OCI-LY7 (cell line): Measurements from ENCODE around the gene CD46. TPM values are rescaled to one million over a fixed set of nuclear protein-coding genes. Genes with fewer than 3 reads are reported as not detected.

ENCODE experiments used
- BruUV-seq: library from RNA; stranded (reverse); fragments of 400-500 nt; replicated peaks from 2 replicates; lab custom pipeline; 2021; lab: Mats Ljungman, UMichigan
- CTCF ChIA-PET: fragments of 300-600 bp; sonication (Branson Sonifier 250); formaldehyde crosslinking; loops from one replicate; lab custom pipeline; 2022; ENCODE audit warnings: antibody characterized with exemption; ENCODE audit not compliant: unreplicated experiment; lab: Charles Lee
- POLR2A ChIA-PET: fragments of 300-600 bp; sonication (Branson Sonifier 250); formaldehyde crosslinking; loops from one replicate; lab custom pipeline; 2022; ENCODE audit warnings: antibody characterized with exemption; lab: Charles Lee
- DNase-seq: peaks from one replicate; pipeline ENCODE4 v3.0.0-alpha.2; 2015; ENCODE audit warnings: low spot score
- H2AFZ ChIP-seq: fragments of 200-600 bp; sonication (generic), shearing (Covaris generic); 2 replicates; pipeline ENCODE4 v1.6.1; 2014; ENCODE audit warnings: mild to moderate bottlenecking, antibody characterized with exemption, low read length, moderate library complexity
- H3K27ac ChIP-seq: fragments of 200-600 bp; sonication (generic); 2 replicates; pipeline ENCODE4 v1.5.1; 2014; ENCODE audit warnings: mixed run types, low read depth, mild to moderate bottlenecking, moderate library complexity, low read length, inconsistent platforms; ENCODE audit not compliant: poor library complexity, severe bottlenecking
- H3K36me3 ChIP-seq: fragments of 200-600 bp; sonication (generic); 2 replicates; pipeline ENCODE4 v1.6.1; 2014; ENCODE audit warnings: mild to moderate bottlenecking, antibody characterized with exemption, low read length, moderate library complexity, mixed read lengths; ENCODE audit not compliant: insufficient read depth
- H3K4me1 ChIP-seq: fragments of 200-600 bp; sonication (generic); 2 replicates; pipeline ENCODE4 v1.5.1; 2014; ENCODE audit warnings: mild to moderate bottlenecking, low read length; ENCODE audit not compliant: insufficient read depth, poor library complexity, severe bottlenecking
- H3K4me2 ChIP-seq: fragments of 200-600 bp; sonication (generic); 2 replicates; pipeline ENCODE4 v1.6.1; 2014; ENCODE audit warnings: mild to moderate bottlenecking, low read length
- H3K4me3 ChIP-seq: fragments of 200-600 bp; sonication (generic); 2 replicates; pipeline ENCODE4 v1.5.1; 2014; ENCODE audit warnings: mild to moderate bottlenecking, low read depth, low read length; ENCODE audit not compliant: poor library complexity, severe bottlenecking
- H3K79me2 ChIP-seq: fragments of 200-600 bp; sonication (generic); 2 replicates; pipeline ENCODE4 v1.6.1; 2016; ENCODE audit warnings: low read depth, mild to moderate bottlenecking, low read length, moderate library complexity, mixed read lengths; ENCODE audit not compliant: insufficient read depth
- H3K9me2 ChIP-seq: fragments of 200-600 bp; sonication (generic); 2 replicates; pipeline ENCODE4 v1.6.1; 2016; ENCODE audit warnings: mild to moderate bottlenecking, low read length, mixed read lengths; ENCODE audit not compliant: insufficient read depth
- H3K9me3 ChIP-seq: fragments of 200-600 bp; sonication (generic); 2 replicates; pipeline ENCODE4 v1.6.1; 2014; ENCODE audit warnings: mild to moderate bottlenecking, mixed run types, low read length, mixed read lengths
- H4K20me1 ChIP-seq: fragments of 200-600 bp; sonication (generic); 2 replicates; pipeline ENCODE4 v1.6.1; 2014; ENCODE audit warnings: mild to moderate bottlenecking, antibody characterized with exemption, low read length, moderate library complexity, mixed read lengths; ENCODE audit not compliant: insufficient read depth
- EZH2phosphoT487 ChIP-seq: fragments of 200-600 bp; sonication (generic); IDR thresholded peaks from 2 replicates; pipeline ENCODE4 v1.6.1; 2018; ENCODE audit warnings: low read depth, borderline replicate concordance, mild to moderate bottlenecking, mixed run types, antibody characterized with exemption, low read length, moderate library complexity, mixed read lengths
- intact Hi-C: fragments of 100-400 bp; cut with micrococcal nuclease; formaldehyde crosslinking; loops from one replicate; pipeline ENCODE4 v1.10.0; 2022; ENCODE audit not compliant: unreplicated experiment
- total RNA-seq, 2 experiments: library from RNA; depleted of rRNA in 1 of 2; stranded (reverse); fragments of >200 nt in 1 of 2; shearing (Covaris generic) in 1 of 2; gene quantifications; 2 replicates each; pipeline ENCODE4 v1.2.3, GENCODE V29; 2014 to 2022
- TF ChIP-seq, protein P1 (sequence below): fragments of 200-600 bp; sonication (generic); conservative IDR thresholded peaks from 2 replicates; pipeline ENCODE4 v1.5.1; 2014; ENCODE audit warnings: mild to moderate bottlenecking, antibody characterized with exemption, low read length, moderate library complexity, mixed read lengths

The CD46 gene
- total RNA-seq, 2 experiments from 2014 or later: 83.2 to 83.8 TPM

DNA sequence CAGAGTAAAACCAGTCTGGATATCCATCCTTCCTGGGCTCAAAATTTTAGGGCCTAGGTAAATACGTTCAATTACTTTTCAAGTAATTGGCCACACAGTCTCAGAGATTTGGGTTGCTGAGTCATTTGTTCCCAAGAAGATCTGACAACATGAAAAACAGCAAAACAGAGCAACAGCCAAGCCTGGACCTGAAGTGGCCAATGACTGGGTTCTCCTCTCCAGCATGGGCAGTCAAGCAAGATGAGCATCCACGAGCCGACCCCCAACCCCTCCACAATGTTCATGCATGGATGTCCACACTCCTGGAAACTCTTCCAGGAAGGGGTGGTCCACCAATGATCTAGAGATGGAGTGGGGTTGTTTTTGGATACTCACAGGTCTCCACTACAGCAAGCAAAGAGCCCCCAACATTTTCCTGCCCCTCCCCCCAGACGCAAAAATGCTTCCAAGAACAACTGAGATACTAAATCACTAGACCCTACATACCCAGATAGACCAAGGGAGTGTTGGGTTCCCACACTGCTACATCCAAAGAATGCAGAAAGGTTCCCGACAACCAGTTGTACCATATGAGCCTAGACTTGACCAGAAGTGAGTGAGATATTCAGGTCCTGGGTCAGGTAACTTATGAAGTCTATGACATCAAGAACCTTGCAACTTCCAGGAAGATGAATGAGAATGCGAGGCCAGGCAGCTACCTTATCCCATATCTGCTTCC, 73.0 kb downstream of the CD46 start:
- peak overlapping the region; percentile 39 for H3K4me3 ChIP-seq
- peaks cover 71% of the 10 kb centered on the region for H3K4me1 ChIP-seq
- no peaks in the 10 kb centered on the region for H3K9me3 ChIP-seq
- H3K79me2 ChIP-seq: peaks cover 15% of the 10 kb centered on the region; the same call in 1 of the 2 replicates
- no TSS peak for BruUV-seq
- no peak overlapping the region for H3K27ac ChIP-seq
- H2AFZ ChIP-seq: no peak overlapping the region
- DNase-seq: no peak
- H3K9me2 ChIP-seq: no peaks in the 10 kb centered on the region
- H3K4me2 ChIP-seq: peak overlapping the region; percentile 82; the same call in 1 of the 2 replicates
- no peak for TF ChIP-seq EZH2phosphoT487
- TF ChIP-seq, protein P1, sequence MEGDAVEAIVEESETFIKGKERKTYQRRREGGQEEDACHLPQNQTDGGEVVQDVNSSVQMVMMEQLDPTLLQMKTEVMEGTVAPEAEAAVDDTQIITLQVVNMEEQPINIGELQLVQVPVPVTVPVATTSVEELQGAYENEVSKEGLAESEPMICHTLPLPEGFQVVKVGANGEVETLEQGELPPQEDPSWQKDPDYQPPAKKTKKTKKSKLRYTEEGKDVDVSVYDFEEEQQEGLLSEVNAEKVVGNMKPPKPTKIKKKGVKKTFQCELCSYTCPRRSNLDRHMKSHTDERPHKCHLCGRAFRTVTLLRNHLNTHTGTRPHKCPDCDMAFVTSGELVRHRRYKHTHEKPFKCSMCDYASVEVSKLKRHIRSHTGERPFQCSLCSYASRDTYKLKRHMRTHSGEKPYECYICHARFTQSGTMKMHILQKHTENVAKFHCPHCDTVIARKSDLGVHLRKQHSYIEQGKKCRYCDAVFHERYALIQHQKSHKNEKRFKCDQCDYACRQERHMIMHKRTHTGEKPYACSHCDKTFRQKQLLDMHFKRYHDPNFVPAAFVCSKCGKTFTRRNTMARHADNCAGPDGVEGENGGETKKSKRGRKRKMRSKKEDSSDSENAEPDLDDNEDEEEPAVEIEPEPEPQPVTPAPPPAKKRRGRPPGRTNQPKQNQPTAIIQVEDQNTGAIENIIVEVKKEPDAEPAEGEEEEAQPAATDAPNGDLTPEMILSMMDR: no peak
- 0 out of 2 replicates have a peak, but pooled peaks cover 3% of the 10 kb centered on the region for H4K20me1 ChIP-seq
- CTCF ChIA-PET: interaction anchor here (1.1 to 1.4 kb wide), 3 partner anchors 43 to 52 kb away, joined by 3 read pairs; no protein-coding TSS in a partner anchor
- POLR2A ChIA-PET: interaction anchor here (1.4 to 6.5 kb wide), 2 partner anchors 47 to 79 kb away, joined by 3 to 109 read pairs; no protein-coding TSS in a partner anchor
- no peaks in the 10 kb centered on the region for H3K36me3 ChIP-seq
- intact Hi-C loops: no loop called here

DNA sequence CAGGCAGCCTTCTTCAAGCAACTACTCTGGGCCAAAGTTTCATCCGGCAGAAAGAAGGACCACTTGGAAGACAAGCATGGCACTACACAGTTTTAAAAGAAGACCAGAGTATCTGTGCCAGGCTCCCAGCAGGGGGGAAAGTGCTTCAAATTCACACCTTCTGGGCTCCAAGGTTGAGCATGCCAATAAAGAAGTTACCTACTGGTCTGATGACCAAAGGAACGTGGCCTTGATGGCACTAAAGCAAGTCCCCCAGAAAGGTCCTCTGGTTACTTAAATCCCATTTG, 73.5 kb downstream of the CD46 start:
- Histone ChIP-seq H3K4me3 (peak overlapping the region; percentile 39), H4K20me1 (0 out of 2 replicates have a peak, but pooled peaks cover 4% of the 10 kb centered on the region), H3K27ac (peak overlapping the region; percentile 27), H2AFZ (no peak overlapping the region; the same call in 1 of the 2 replicates), H3K36me3 (no peaks in the 10 kb centered on the region), H3K4me1 (peaks cover 71% of the 10 kb centered on the region), H3K4me2 (peak overlapping the region; percentile 69), H3K9me3 (no peaks in the 10 kb centered on the region), H3K79me2 (peaks cover 15% of the 10 kb centered on the region; the same call in 1 of the 2 replicates), H3K9me2 (no peaks in the 10 kb centered on the region)
- CTCF ChIA-PET: interaction anchor here (1.1 kb wide), 1 partner anchor 47 kb away, joined by 3 read pairs; no protein-coding TSS in a partner anchor
- TF ChIP-seq, protein P1: no peak
- no peak for TF ChIP-seq EZH2phosphoT487
- DNase-seq: no peak
- BruUV-seq: no TSS peak
- POLR2A ChIA-PET: interaction anchor here (6.5 kb wide), 1 partner anchor 47 kb away, joined by 109 read pairs; no protein-coding TSS in a partner anchor
- intact Hi-C loops: no loop called here
